Activated CD8-positive, alpha-beta memory T cell treated with anti-CD3 and anti-CD28 coated beads, Interleukin-2, amount 50 U/mL, for 24 hours (primary cell): ENCODE data around the gene LRRC4C.
"Not testable (repeated sequence)": the region's sequence is repeated elsewhere in the genome, so short reads cannot be mapped to it uniquely, and the experiment has no call there.

ENCODE experiments used
- DNase-seq: peaks from one replicate; pipeline ENCODE4 v3.0.0-alpha.2; 2020; ENCODE audit errors: extremely low read depth

LRRC4C gene

GRCh38 chr11:40230821-40231220, 1228.6 kb downstream of the LRRC4C start:
- DNase-seq = no peak

GRCh38 chr11:40228662-40229061, 1230.8 kb downstream of the LRRC4C start:
- no peak for DNase-seq

- no peak for DNase-seq
Observed at GRCh38 chr11:40227730-40228129, 1231.7 kb downstream of the LRRC4C start.

- no peak for DNase-seq
Observed at GRCh38 chr11:40226654-40227053, 1232.8 kb downstream of the LRRC4C start.

GRCh38 chr11:40223596-40224330, 1235.7 kb downstream of the LRRC4C start:
- no peak for DNase-seq

- DNase-seq = no peak
Observed at GRCh38 chr11:40219401-40219800, 1240.1 kb downstream of the LRRC4C start.

- no peak for DNase-seq
Observed at GRCh38 chr11:40215556-40215955, 1243.9 kb downstream of the LRRC4C start.

GRCh38 chr11:40207416-40207815, 1252.0 kb downstream of the LRRC4C start:
- DNase-seq = no peak

- DNase-seq = no peak
Observed at GRCh38 chr11:40204228-40204627, 1255.2 kb downstream of the LRRC4C start.

- DNase-seq = no peak
Observed at GRCh38 chr11:40203606-40204005, 1255.8 kb downstream of the LRRC4C start.

- DNase-seq = no peak
Observed at GRCh38 chr11:40202589-40203270, 1256.7 kb downstream of the LRRC4C start.

- DNase-seq = not testable (repeated sequence)
Observed at GRCh38 chr11:40192590-40192989, 1266.9 kb downstream of the LRRC4C start.

- no peak for DNase-seq
Observed at GRCh38 chr11:40190294-40190693, 1269.2 kb downstream of the LRRC4C start.

- DNase-seq = no peak
Observed at GRCh38 chr11:40188848-40189247, 1270.6 kb downstream of the LRRC4C start.

GRCh38 chr11:40187295-40187694, 1272.2 kb downstream of the LRRC4C start:
- DNase-seq = no peak

GRCh38 chr11:40186437-40187263, 1272.8 kb downstream of the LRRC4C start:
- DNase-seq = no peak

- no peak for DNase-seq
Observed at GRCh38 chr11:40185793-40186192, 1273.7 kb downstream of the LRRC4C start.

- no peak for DNase-seq
Observed at GRCh38 chr11:40183073-40184064, 1276.1 kb downstream of the LRRC4C start.

- DNase-seq = no peak
Observed at GRCh38 chr11:40179541-40179940, 1279.9 kb downstream of the LRRC4C start.

GRCh38 chr11:40178470-40178869, 1281.0 kb downstream of the LRRC4C start:
- DNase-seq = no peak

GRCh38 chr11:40175980-40176379, 1283.5 kb downstream of the LRRC4C start:
- no peak for DNase-seq
